HCEC 1CT (cell line): ENCODE measurements around the gene TTLL11.
"Not testable (repeated sequence)": the region's sequence is repeated elsewhere in the genome, so short reads cannot be mapped to it uniquely, and the experiment has no call there.

Experiments
- DNase-seq: peaks from one replicate; pipeline ENCODE4 v3.0.0-alpha.2; 2017

Gene TTLL11

DNA sequence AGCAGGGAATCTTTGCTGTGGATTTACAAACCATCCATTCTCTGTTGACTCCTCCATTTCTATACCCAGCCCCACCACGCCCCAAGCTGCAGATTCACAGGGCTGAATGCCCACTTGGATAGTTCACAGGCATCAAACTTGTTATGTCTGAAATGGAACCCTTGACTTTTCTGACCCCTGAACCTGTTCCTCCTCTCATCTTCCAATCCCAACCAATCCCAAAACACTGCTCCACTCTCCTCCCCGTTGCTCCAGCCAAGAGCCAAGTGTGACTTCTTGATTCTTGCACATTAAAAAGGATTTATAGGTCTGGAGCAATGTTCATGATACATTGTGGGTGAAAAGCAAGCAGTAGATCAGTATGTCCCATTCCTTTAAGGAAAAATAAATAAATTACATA lies 296.0 kb downstream of the TTLL11 start:
- DNase-seq: no peak

DNA sequence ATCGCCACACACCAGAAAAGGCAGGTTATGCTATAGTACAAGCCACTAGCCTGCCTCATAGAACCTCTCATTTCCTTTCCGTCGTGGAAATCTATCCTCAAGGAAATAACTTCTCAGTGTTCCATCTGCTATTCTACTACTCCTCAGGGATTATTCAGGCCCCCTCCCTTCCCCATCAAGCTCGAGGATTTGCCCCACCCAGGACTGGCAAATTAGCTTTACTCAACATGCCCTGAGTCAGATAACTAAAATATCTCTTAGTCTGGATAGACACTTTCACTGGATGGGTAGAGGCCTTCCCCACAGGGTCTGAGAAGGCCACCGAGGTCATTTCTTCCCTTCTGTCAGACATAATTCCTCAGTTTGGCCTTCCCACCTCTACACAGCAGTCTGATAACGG lies 298.8 kb downstream of the TTLL11 start:
- DNase-seq: not testable (repeated sequence)

DNA sequence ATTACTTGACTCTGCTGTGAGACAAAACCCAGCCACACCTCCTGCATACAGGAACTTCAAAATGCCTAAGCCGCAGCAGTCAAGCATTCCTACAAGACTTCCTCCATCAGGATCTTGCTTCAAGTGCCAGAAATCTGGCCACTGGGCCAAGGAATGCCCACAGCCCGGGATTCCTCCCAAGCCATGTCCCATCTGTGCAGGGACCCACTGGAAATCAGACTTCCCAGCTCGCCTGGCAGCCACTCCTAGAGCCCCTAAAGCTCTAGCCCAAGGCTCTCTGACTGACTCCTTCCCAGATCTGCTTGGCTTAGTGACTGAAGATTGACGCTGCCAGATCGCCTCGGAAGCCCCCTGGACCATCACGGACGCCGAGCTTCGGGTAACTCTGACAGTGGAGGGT lies 300.6 kb downstream of the TTLL11 start:
- DNase-seq: not testable (repeated sequence)

DNA sequence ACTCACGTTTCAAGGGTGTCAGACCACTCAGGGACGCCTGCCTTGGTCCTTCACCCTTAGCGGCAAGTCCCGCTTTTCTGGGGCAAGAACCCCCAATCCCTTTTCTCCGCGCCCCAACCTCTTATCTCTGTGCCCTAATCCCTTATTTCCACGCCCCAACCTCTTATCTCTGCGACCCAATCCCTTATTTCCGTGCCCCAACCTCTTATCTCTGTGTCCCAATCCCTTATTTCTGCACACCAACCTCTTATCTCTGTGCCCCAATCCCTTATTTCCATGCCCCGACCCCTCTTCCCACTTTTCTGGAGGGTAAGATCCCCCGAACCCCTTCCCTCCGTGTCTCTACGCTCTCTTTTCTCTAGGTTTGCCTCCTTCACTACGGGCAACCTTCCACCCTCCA lies 302.3 kb downstream of the TTLL11 start:
- DNase-seq: no peak

DNA sequence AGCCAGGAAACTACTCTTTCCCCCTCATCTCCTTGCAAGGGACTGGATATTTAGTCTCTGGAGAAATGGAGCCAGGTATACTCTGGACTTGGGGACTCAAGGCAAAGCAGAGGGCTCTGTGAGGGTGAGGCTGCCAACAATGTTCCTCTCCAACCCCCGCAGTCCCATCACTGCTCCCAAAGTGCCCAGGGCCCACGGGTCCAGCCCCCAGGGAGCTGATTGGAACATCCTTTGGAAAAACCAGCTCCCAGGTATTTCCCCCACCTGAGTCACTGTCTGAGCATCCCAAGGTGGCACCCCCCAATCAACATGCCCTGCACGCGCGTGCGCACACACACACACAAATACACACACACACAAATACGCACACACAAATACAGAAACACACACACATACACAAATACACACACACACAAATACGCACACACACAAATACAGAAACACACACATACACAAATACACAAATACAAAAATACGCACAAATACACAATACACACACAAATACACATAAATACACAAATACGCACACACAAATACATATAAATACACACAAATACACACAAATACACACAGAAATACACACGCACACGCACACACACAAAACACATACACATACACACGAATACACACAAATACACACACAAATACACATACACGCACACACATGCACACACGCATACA lies 304.3 kb downstream of the TTLL11 start:
- no peak for DNase-seq

DNA sequence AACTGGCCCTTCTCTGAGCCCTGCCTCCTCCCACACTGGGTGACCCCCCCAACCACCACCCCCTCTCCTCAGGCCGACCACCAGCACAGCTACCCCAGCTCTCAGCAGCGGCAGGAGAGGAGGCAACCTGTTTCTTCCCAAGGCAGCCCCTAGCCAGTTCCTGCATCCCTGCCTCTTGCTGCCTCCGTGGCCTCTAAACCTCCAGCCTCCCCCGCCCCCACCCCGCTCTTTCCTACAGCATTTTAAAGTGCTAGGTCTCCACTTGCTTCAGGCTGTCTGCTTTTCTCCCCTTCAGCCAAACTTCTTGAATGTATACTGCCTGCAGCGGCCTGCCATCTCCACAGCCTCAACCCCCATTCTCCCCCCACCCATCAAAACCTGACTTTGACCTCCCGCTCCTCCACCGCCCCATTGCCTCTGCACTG lies 306.1 kb downstream of the TTLL11 start:
- DNase-seq: no peak

DNA sequence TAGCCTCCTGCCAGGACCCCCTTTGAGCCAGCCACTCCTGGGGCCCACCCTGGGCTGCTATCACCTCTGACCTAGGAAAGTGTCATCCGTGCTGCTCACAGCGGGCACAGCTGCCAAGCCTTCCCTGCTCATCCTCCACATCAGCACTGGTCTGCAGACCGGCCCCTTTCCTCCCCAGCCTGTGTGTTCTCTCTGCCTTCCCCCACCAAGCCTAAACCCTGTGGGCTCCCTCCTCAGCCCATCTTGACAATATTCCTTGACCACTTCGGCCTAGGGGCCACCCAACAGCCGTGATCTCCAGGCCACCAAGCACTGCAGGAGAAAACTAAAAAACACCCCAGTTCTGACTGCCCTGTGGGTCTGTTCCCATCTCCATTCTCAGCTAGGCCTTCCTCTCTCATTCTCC lies 306.6 kb downstream of the TTLL11 start:
- no peak for DNase-seq

DNA sequence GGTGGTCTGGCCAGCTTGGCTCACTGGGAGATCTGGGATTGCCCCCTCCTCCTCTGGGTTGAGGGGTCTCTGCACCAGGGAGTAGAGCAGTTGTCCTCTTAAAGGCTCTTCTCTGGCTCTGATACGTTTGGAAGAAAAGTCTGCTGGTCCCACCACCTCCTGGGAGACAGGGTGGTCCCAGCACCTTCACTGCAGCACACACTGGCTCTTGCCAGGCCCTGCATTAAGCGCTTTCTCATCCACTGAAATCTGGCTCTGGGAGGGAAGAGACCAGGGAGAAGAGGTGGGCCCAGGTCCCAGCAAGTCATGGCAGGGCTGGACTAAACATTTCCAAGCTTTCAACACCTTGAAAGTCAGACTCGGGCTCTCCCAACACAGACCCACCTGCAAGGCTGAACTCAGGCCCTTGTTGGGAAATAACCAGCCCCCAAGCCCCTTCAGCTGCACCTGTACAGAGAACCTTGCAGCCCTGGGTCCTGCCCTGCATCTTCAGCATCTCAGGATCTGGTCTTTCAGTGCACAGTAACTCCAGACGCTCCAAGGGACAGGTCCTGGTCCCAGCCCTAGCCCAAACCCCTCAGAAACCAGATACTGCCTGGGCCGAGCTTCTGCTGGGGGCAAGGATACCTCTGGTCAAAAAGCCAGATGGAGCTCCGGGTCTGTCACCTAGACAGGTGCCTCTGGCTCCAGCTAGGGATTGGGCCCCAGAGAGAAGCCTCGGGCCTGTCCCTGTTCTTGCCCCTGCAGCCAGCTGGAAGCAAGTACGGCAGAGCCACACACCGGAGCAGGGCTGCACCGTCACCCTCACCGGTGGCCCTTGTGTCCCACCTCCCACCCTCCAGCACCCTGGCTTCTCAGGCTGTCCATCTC lies 307.2 kb downstream of the TTLL11 start:
- DNase-seq: no peak

DNA sequence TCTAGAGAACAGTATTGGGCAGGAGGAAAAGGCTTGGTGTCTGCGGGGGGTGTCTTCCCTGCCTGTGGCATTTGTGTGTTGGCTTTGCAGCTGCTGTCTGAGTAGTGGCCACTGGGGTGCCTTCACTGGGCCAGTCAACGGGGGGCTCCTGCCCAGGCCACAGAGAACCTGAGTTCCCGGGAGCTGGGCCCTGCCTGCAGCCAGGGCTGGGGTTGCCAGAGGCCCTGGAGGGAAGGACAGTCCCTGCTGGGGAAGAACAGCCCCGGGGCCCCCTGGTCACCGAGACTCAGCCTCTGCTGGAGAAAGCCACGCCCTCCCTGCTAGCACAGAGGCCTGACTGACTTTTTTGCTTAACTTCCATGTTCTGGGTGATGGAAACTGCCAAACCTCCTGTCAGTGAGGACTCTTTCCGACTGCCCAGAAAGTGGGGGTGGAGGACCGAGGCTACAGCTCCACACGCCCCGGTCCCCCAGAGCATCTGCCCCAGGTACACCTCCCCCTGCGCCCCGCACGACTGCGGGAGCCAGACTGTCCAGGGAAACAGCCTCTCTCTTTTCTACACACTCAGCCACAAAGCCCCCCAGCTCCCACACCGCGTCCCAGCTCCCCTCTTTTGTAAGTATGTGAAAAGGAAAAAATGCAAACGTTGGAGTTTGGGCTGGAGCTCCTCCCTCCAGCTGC lies 308.2 kb downstream of the TTLL11 start:
- DNase-seq: no peak

DNA sequence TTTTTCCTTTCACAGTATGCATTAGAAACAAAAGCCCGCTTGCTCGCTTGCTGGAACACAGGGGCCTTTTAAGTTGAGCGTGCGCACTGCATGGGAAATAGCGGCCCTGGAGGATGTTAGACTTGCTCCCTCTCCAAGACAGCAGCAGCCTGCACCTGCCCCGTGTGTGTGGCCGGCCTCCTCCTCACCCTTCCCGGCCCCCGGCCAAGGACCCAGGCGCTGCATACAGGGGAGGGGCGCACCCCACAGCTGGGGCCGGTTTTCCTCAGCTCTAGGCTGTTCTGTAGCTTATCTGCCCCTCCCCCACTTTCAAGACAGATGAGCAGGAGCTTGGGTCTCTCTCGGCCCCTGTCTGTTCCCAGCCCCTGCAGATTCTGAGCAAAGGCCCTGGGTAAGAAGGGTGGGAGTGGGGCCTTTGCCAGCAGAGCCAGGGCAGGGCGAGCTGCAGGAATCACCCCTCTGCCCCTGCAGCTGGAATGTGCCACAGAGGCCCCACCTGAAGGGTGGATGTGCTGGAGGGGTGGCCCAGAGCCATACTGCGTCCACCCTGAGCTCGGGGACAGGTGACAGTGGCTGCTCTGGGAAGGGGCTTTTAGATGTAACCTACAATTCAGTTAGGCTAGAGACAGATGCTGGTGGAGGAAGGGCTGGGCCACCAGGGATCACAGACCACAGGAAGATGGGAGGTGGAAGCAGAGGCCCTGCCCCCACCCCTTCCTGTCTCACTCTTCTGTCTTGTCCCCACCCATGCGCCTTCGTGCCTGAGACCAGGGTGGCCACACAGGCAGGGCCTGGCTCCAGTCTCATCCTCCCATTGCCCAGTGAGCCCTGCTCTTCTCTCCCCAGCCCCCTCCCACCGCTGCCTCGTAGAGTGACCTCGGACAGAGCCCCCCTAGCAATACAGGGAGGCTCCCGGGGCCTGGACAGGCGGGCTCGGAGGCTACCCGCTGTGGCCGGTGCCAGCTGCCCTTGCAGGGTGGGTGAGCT lies 309.3 kb downstream of the TTLL11 start:
- no peak for DNase-seq

DNA sequence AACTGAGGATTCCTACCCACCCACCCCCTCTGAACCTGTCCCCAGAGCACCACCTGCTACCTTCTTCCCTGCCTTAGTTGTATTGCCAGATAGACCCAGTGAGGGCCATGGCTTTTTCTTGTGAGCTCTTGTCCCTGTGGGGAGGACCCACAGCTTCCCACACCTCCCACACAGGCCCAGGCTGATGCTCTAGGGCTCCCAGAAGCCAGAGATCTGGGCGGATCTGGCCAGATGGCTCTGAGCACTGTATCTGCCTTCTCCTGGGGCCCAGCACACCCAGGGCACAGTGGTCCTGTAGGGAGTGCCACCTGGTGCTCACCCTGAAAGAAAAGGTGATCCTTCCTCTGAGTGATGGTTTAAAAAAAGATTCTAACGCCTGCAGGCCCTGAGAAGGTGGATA lies 310.0 kb downstream of the TTLL11 start:
- no peak for DNase-seq

DNA sequence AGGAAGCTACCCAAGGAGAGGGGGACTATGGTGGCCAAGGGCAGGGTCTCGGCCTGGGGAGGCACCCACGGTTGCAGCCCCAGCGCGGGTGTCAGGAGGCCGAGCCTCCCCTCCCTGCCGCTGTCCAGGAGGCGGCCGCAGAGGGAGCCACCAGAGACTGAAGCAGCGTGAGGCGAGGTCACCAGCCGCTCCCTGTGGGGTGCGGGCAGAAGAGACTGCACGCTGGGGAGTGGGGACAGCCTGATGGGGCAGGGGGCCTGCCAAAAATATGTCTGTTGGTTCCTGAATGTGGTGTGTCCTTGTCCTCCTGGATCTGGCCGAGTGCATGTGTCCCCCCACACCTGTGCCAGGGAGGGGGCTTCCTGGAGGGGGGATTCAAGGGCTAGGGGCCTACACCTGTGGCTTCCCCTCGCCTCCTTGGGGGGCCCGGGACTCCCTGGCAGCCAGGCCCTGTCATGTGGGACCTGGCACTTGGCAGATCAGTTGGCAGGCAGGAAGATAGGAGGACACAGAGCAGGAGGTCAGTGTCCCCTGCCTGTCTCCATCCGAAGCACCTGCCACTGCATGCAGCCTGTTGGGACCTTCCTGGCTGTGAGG lies 310.5 kb downstream of the TTLL11 start:
- no peak for DNase-seq

DNA sequence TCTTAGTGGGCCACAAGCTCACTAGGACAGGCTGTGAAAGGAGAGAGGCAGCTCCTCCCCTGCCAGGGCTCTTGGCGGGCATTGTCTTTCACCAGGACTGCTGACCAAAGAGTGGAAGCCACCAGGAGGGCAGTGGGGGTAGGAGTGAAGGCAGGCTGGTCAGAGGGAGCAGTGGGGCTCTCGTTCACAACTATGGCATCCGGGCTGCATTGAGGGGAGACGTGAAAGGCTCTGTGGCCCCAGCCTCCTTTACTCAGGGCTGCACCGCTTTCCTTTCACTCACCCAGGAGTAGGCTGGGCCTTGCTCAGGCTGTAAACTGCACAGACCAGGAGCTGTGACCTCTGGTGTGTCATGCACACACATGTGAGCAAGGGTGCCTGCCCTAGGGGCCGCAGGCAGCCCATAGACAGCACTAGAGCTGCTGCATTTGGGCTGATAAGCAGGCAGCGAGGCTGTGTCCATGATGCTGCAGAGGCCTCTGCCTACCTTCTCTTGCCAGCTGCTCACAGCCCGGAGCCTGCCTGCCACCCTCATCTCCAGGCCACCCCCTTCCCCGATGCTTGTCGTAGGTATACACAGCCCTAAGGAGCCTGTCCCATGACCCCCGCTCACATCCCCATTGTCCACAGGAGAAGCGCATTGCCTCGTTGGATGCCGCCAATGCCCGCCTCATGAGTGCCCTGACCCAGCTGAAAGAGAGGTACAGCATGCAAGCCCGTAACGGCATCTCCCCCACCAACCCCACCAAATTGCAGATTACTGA lies 311.2 kb downstream of the TTLL11 start:
- no peak for DNase-seq

DNA sequence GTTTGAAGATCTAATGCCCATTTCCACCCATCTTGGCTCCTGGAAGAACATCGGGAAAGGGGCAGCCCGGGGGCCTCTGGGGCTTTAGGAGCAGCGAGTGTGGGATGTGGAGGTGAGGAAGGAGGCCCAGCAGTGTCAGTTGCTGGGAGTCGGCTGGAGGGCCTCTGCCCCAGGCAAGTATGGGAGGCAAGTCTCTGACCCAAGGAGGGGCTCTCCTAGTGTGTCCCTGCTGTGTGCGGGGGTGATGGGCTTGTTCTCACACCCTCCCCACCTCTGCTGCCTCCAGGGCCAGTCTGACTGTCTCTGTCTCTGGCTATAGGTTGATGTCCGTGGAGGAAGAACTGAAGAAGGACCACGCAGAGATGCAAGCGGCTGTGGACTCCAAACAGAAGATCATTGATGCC lies 312.0 kb downstream of the TTLL11 start:
- DNase-seq: no peak

DNA sequence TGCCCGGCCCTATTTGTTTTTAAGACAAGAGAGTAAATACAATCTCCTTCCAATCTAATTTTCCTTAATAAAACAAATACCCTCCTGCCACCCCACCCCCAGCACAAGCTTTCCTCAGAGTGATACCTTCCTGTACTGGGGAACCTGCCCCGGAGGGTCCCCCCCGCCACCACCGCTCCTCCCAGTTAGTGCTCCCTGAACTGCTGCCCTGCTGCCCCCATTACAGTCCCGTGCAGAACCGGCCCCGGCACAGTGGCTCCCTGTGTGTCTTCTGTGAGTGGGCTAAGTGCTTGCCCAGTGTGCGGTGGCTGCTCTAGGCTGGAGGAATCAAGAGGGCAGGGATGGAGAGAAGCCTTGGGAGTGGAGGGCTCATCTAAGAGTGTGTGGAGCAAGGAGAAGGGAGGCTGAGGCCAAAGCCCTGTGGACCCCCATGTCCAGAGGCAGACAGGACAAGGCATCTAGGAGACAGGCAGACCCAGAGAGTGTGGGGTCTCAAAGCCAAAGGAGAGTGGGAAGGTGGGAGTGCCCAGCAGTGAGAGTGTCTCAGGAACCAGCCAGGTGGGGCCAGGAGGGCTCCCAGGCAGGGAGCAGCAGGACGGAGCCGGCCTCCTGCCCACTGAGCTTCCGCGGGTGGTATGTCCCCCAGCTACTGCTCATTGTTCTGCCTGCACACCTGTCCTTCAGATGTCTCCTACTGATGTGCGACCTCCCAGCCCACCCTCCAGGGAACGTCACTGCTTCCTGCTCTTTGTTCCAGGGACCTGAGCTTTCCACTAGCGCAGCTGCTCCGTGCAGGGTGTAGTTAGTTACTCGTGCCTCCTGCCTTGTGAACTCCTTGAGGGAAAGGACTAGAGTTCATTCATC lies 312.7 kb downstream of the TTLL11 start:
- DNase-seq: no peak

DNA sequence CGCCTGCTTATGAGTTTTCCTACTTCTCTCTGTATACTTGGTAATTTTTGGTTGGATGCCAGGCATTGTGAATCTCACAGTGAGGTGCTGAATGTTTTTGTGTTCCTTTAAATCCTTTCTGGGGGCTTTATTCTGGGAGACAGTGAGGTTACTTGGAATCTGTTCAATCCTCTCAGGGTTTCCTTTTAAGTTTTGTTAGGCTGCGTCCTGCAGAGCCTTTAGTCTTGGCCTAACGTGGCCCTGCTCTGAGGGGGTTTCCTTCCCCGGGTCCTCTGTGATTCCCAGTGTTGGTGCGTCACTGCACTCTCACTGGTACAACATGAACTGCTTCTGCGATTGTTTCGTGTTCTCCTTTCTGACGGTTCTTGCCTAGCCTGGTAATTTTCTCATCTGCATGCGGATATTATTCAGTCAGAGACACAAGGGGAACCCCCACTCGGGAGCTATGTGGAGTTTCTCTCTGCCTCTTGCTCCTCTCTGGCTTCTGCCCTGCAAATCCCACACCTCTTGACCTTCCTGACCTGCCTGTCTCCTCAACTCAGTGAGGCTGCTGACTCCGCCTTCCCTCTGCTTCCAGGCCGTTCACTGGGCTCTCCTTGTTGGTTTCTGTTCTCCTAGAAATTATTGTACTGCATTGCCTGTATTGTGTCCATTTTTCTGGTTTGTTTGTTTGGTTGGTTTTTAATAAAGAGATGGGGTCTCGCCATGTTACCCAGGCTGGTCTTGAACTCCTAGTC lies 313.6 kb downstream of the TTLL11 start:
- no peak for DNase-seq

DNA sequence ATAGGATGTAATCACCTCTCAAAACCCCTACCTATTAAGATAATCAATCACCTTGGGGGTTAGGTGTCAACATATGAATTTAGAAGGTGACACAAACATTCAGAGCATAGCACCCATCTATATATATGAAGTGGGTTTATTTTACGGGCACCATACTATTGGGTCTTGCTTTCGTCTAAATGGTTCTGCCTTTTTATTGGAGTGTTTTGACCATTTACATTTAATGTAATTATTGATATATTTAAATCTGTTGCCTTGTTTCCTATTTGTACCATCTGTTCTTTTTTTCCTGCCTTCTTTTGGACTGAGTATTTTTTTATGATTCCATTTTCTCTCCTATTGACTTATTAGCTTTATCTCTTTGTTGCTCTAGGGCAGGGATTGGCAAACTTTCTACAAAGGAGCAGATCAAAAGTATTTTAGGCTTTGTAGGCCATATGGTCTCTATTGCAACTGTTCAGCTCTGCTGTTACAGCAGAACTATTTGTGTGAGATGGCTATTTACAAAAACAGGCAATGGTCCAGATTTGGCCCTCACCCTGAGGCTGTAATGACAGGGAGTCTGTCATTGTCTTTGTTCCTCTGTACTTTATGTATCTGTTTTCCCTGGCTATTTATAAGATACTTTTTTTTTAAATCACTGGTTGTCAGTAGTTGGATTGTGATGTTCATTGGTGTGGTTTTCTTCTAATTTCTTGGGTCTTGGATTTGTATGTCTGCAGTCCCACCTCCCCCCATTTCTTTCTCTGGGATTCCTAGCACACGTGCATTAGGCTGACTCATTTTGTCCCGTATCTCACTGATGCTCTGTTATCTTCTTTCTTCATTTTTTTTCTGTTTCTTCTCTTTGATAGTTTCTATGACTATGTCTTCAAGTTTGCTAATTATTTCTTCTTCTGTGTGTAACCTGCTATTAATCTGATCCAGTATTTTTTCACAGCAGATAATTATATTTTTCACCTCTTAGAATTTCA lies 314.6 kb downstream of the TTLL11 start:
- DNase-seq: no peak
